ENCODE measurements around the gene CLDN17.

GRCh38 chr21:30138483-30138882, 28.1 kb downstream of the CLDN17 start:
- TF ChIP-seq, protein P1, sequence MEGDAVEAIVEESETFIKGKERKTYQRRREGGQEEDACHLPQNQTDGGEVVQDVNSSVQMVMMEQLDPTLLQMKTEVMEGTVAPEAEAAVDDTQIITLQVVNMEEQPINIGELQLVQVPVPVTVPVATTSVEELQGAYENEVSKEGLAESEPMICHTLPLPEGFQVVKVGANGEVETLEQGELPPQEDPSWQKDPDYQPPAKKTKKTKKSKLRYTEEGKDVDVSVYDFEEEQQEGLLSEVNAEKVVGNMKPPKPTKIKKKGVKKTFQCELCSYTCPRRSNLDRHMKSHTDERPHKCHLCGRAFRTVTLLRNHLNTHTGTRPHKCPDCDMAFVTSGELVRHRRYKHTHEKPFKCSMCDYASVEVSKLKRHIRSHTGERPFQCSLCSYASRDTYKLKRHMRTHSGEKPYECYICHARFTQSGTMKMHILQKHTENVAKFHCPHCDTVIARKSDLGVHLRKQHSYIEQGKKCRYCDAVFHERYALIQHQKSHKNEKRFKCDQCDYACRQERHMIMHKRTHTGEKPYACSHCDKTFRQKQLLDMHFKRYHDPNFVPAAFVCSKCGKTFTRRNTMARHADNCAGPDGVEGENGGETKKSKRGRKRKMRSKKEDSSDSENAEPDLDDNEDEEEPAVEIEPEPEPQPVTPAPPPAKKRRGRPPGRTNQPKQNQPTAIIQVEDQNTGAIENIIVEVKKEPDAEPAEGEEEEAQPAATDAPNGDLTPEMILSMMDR (IDR thresholded peaks at IDR 0.05): no peak
- TF ChIP-seq POLR2A (IDR thresholded peaks at IDR 0.05): no peak
